Thoracic aorta (tissue), 2 donors: ENCODE results near the gene ASCL2. TPM values are rescaled to one million over a fixed set of nuclear protein-coding genes. Genes with fewer than 3 reads are reported as not detected.

ENCODE experiments used
- ATAC-seq: fragments of 150-250 bp; one replicate; pipeline ENCODE4 v1.8.0; 2017; ENCODE audit warnings: low read depth; ENCODE audit not compliant: insufficient number of reproducible peaks, low FRiP score
- DNase-seq: peaks from one replicate; pipeline ENCODE4 v3.0.0-alpha.2; 2020; ENCODE audit warnings: low spot score
- H3K27ac ChIP-seq, 2 donors: fragments of 200-600 bp; sonication (generic); 1 replicate in 1 of 2; 2 replicates in 1 of 2; pipeline ENCODE4 v1.5.1; 2016; ENCODE audit warnings: mild to moderate bottlenecking in 2 of 2, moderate library complexity in 2 of 2
- H3K27me3 ChIP-seq: fragments of 200-600 bp; sonication (generic); replicated peaks from 2 replicates; pipeline ENCODE4 v1.6.0; 2016; ENCODE audit warnings: mild to moderate bottlenecking; ENCODE audit not compliant: insufficient read depth
- H3K36me3 ChIP-seq: fragments of 200-600 bp; sonication (generic); one replicate; pipeline ENCODE4 v1.5.1; 2016
- H3K4me1 ChIP-seq, 2 donors: fragments of 200-600 bp; sonication (generic); 1 replicate in 1 of 2; 2 replicates in 1 of 2; pipeline versions ENCODE4 v1.5.1 to v1.6.0; 2016; ENCODE audit warnings: low read depth in 2 of 2, mild to moderate bottlenecking in 1 of 2; ENCODE audit not compliant: control insufficient read depth in 1 of 2
- H3K4me3 ChIP-seq: fragments of 200-600 bp; sonication (generic); 2 replicates; pipeline ENCODE4 v1.5.1; 2016; ENCODE audit warnings: mild to moderate bottlenecking
- H3K9me3 ChIP-seq: fragments of 200-600 bp; sonication (generic); 2 replicates; pipeline ENCODE4 v1.5.1; 2016
- total RNA-seq, 2 donors: library from RNA; depleted of rRNA; stranded (reverse); fragments of >200 nt; gene quantifications; one replicate each; pipeline versions ENCODE4 v1.1.0 to v1.2.3, GENCODE V29; 2016
- TF ChIP-seq, protein P1 (sequence below): fragments of 200-600 bp; sonication (generic); IDR thresholded peaks from one replicate; pipeline ENCODE4 v1.5.1; 2019; ENCODE audit warnings: antibody characterized with exemption

ASCL2 gene
- total RNA-seq, 2 donors from 2014 or later: 0.41 to 0.78 TPM

DNA sequence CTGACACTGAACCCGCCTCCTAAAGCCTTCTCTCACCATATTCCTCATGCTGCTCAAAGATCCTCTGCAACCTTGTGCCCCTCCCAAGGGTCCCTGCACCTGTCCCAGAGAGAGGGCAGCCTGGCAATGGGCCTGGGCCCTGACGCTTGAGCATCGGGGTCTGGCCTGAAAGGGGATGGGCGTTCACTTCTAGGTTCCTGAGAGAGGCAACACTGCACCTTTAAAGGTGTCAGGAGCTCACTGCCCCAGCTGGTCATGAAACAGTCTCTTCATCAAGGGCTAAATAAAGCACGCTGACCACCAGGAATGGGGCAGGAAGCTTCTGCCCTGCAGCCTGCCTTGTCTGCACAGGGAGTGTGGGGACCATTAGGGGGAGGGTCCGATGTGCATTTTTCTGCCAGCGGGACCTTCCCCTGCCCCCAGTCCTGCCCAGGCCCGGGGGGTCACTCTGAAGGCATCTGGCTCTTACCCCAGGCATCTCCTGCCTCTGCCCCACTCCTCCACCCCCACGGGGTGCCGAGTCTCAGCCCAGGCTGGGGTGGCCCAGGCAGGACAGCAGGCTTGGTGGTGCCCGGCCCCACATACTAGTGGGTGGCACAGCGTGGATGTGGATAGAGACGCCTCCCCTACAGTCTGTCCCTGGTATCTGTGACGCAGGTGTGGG, 27.9 kb upstream of the ASCL2 start:
- no peak overlapping the region for H3K27ac ChIP-seq
- TF ChIP-seq, protein P1, sequence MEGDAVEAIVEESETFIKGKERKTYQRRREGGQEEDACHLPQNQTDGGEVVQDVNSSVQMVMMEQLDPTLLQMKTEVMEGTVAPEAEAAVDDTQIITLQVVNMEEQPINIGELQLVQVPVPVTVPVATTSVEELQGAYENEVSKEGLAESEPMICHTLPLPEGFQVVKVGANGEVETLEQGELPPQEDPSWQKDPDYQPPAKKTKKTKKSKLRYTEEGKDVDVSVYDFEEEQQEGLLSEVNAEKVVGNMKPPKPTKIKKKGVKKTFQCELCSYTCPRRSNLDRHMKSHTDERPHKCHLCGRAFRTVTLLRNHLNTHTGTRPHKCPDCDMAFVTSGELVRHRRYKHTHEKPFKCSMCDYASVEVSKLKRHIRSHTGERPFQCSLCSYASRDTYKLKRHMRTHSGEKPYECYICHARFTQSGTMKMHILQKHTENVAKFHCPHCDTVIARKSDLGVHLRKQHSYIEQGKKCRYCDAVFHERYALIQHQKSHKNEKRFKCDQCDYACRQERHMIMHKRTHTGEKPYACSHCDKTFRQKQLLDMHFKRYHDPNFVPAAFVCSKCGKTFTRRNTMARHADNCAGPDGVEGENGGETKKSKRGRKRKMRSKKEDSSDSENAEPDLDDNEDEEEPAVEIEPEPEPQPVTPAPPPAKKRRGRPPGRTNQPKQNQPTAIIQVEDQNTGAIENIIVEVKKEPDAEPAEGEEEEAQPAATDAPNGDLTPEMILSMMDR: no peak
- H3K27me3 ChIP-seq: no peaks in the 10 kb centered on the region
- H3K9me3 ChIP-seq: no peaks in the 10 kb centered on the region
- H3K4me1 ChIP-seq: peaks cover 8 to 13% of the 10 kb centered on the region in 2 donors
- ATAC-seq (no peak), DNase-seq (no peak)
- no peak overlapping the region for H3K4me3 ChIP-seq
- H3K36me3 ChIP-seq: no peaks in the 10 kb centered on the region

- H3K4me3 ChIP-seq: no peak overlapping the region
- H3K27me3 ChIP-seq: no peaks in the 10 kb centered on the region
- no peaks in the 10 kb centered on the region for H3K9me3 ChIP-seq
- peaks cover 1 to 6% of the 10 kb centered on the region in 2 donors for H3K4me1 ChIP-seq
- TF ChIP-seq, protein P1: no peak
- DNase-seq (no peak), ATAC-seq (no peak)
- H3K36me3 ChIP-seq: no peaks in the 10 kb centered on the region
- no peak overlapping the region for H3K27ac ChIP-seq
Measured at GRCh38 chr11:2297623-2298030, 27.2 kb upstream of the ASCL2 start.

- no peak overlapping the region for H3K27ac ChIP-seq
- TF ChIP-seq, protein P1: no peak
- DNase-seq (no peak), ATAC-seq (no peak)
- no peaks in the 10 kb centered on the region for H3K9me3 ChIP-seq
- no peaks in the 10 kb centered on the region for H3K36me3 ChIP-seq
- H3K4me3 ChIP-seq: no peak overlapping the region
- H3K4me1 ChIP-seq: peaks cover 0 to under 1% of the 10 kb centered on the region in 2 donors
- H3K27me3 ChIP-seq: no peaks in the 10 kb centered on the region
Measured at GRCh38 chr11:2296913-2297622, 26.7 kb upstream of the ASCL2 start.

DNA sequence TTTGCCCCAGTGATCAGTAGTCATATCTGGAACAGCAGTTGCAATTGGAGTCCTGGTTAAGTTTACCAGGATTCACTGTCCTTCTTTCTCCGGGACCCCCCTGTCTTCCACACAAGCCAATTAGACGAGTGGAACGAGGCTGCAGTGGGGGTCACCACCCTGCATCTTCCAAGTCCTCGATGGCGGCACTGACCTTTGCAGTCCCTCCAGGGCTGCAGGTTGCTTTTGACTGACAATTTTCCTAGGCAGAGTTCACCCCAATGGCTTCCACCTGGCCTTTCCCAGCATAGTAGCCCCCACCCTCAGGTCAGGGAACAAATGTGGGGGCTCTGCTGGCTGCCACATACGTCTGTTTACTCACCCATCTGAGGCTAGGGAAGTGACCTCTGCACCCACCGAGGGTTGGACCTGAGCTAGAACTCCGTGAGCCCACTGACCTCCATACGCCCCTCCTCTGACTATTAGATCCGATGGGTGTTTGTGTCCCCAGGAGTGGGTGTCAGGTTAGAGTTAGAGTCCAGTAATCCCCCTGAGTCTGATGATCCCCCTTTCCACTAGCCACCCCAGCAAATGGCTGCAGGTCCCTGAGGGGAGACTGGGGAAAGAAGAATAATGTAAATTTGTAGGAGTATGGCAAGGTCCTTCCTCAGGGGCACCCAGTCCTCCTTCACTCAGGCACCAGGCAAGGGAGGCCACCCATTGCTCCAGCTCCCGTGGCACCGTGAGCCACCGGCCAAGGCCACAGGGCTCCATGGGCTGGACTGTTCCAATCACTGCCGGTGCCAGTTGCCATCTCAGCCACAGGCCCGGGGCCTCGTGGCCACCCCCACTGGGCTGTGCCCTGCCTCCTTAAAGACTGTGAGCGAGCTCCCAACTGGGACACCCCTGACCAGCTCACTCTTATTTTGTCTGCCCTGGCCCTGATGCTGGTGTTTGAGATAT, 25.9 kb upstream of the ASCL2 start:
- no peaks in the 10 kb centered on the region for H3K27me3 ChIP-seq
- H3K9me3 ChIP-seq: no peaks in the 10 kb centered on the region
- ATAC-seq: no peak
- no peak for DNase-seq
- no peaks in the 10 kb centered on the region for H3K4me1 ChIP-seq
- H3K36me3 ChIP-seq: no peaks in the 10 kb centered on the region
- TF ChIP-seq, protein P1: no peak
- H3K4me3 ChIP-seq: no peak overlapping the region
- no peak overlapping the region for H3K27ac ChIP-seq

GRCh38 chr11:2294926-2295290, 24.5 kb upstream of the ASCL2 start:
- H3K36me3 ChIP-seq: no peaks in the 10 kb centered on the region
- no peaks in the 10 kb centered on the region for H3K4me1 ChIP-seq
- ATAC-seq (no peak), DNase-seq (no peak)
- H3K9me3 ChIP-seq: no peaks in the 10 kb centered on the region
- H3K27ac ChIP-seq: no peak overlapping the region
- no peaks in the 10 kb centered on the region for H3K27me3 ChIP-seq
- H3K4me3 ChIP-seq: no peak overlapping the region
- TF ChIP-seq, protein P1: no peak
